ENCODE data around the gene NOTCH4. TPM values are rescaled to one million over a fixed set of nuclear protein-coding genes. Genes with fewer than 3 reads are reported as not detected.
A peak's percentile ranks its signal among the peaks of the same experiment; 100 is the strongest.

The NOTCH4 gene
- total and polyA plus RNA-seq, 9 of the 15 experiments (the other 6 are each of a cell fraction or from before 2014, with no cell fraction given) = 0.24 to 4.3 (median 1.7) TPM

DNA sequence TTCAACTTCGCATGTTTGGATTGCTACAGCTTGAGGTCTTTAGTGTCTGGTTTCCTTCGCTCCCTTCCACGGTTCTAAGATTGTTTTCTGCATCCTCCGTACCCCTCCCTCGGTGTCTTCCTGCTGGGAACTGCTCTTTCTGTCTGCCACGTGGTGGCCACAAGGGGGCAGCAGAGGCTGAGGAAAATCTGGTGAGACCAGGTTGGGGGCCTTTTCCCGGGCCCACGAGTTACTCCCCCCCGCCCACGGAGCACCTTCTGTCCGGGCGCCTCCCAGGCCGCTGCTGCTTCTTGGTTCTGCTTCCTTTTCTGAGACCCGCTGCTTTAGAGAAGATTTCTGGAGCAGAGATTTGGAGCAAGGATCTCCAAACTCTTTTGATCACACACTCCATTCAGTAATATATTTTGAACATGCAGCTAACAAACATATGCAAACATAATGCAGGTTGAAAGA lies 21.1 kb upstream of the NOTCH4 start (continued):
- TF ChIP-seq, protein P1, sequence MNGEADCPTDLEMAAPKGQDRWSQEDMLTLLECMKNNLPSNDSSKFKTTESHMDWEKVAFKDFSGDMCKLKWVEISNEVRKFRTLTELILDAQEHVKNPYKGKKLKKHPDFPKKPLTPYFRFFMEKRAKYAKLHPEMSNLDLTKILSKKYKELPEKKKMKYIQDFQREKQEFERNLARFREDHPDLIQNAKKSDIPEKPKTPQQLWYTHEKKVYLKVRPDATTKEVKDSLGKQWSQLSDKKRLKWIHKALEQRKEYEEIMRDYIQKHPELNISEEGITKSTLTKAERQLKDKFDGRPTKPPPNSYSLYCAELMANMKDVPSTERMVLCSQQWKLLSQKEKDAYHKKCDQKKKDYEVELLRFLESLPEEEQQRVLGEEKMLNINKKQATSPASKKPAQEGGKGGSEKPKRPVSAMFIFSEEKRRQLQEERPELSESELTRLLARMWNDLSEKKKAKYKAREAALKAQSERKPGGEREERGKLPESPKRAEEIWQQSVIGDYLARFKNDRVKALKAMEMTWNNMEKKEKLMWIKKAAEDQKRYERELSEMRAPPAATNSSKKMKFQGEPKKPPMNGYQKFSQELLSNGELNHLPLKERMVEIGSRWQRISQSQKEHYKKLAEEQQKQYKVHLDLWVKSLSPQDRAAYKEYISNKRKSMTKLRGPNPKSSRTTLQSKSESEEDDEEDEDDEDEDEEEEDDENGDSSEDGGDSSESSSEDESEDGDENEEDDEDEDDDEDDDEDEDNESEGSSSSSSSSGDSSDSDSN (IDR thresholded peaks at IDR 0.05; ENCODE audit: borderline replicate concordance in 1 of 2, low read depth in 2 of 2, low read length in 2 of 2) = no peak
- no peak for TF ChIP-seq CEBPG (CRISPR knock-in tag; IDR thresholded peaks at IDR 0.05)
- no peak for TF ChIP-seq CEBPG (tag; conservative IDR thresholded peaks at IDR 0.05 in 1 of 2, IDR thresholded peaks at IDR 0.05 in 1 of 2)
- no peak for TF ChIP-seq SMARCA4 (IDR thresholded peaks at IDR 0.05)
- TF ChIP-seq DDX20 (tag; IDR thresholded peaks at IDR 0.05; ENCODE audit: low read depth) = no peak
- peak; percentile 51; the same call in 1 of the 2 replicates for TF ChIP-seq STAG1 (CRISPR knock-in tag; IDR thresholded peaks at IDR 0.05; ENCODE audit: borderline replicate concordance)
- TF ChIP-seq CHD7 (IDR thresholded peaks at IDR 0.05; ENCODE audit: low read depth, low read length) = no peak
- TF ChIP-seq ASH1L (IDR thresholded peaks at IDR 0.05; ENCODE audit: borderline replicate concordance, low read depth, partially characterized antibody) = no peak
- no peak for TF ChIP-seq GTF2A2 (tag; IDR thresholded peaks at IDR 0.05)
- no peak for TF ChIP-seq KAT2B (IDR thresholded peaks at IDR 0.05; ENCODE audit: low read depth, low read length)
- TF ChIP-seq SP1 (CRISPR knock-in tag; IDR thresholded peaks at IDR 0.05) = no peak
- no peak for TF ChIP-seq KLF1 (tag; IDR thresholded peaks at IDR 0.05)

Measured in K562 (cell line).